HG02610 (cell line): ENCODE measurements around the gene CITED4.

Experiments
- ATAC-seq: cut with Tn5 transposase; IDR thresholded peaks from one replicate; pipeline ENCODE4 v1.9.1; 2021; ENCODE audit warnings: mild to moderate bottlenecking, moderate library complexity; ENCODE audit not compliant: unreplicated experiment

Gene CITED4

GRCh38 chr1:40856116-40856515 is 6.0 kb downstream of the CITED4 start:
- ATAC-seq, result no peak

GRCh38 chr1:40855513-40855912 is 6.7 kb downstream of the CITED4 start:
- no peak for ATAC-seq

DNA sequence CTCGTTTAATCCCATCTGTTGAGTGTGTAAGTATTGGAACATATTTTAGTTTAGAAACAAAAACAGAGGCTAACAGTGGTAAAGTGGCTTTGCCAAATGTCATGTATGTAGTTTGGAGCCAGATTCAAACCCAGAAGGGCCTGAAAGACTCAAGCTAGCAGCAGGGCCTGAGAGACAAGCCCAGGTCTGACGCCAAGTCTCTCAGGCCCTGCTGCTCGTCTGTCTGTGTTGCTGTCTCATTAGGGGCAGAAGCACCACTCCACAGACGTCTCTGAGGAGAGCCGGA is 8.3 kb downstream of the CITED4 start:
- ATAC-seq, result no peak

GRCh38 chr1:40853113-40853884 is 8.9 kb downstream of the CITED4 start:
- no peak for ATAC-seq

DNA sequence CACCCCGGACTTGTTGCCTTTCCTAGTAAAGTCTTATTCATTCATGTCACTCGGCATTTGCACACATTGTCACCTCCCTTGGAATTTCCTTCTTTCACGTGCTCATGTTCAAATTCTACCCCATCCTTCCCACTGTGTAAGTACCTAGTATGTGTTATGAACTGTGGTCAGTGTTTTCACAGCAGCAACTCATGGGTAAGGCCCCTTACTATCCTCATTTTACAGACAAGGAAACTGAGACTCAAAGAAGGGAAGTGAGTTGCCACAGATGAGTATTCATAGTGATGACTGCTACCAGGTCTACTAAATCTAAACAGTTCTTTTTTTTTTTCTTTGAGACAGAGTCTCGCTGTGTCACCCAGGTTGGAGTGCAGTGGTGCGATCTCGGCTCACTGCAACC is 10.5 kb downstream of the CITED4 start:
- ATAC-seq, result no peak

DNA sequence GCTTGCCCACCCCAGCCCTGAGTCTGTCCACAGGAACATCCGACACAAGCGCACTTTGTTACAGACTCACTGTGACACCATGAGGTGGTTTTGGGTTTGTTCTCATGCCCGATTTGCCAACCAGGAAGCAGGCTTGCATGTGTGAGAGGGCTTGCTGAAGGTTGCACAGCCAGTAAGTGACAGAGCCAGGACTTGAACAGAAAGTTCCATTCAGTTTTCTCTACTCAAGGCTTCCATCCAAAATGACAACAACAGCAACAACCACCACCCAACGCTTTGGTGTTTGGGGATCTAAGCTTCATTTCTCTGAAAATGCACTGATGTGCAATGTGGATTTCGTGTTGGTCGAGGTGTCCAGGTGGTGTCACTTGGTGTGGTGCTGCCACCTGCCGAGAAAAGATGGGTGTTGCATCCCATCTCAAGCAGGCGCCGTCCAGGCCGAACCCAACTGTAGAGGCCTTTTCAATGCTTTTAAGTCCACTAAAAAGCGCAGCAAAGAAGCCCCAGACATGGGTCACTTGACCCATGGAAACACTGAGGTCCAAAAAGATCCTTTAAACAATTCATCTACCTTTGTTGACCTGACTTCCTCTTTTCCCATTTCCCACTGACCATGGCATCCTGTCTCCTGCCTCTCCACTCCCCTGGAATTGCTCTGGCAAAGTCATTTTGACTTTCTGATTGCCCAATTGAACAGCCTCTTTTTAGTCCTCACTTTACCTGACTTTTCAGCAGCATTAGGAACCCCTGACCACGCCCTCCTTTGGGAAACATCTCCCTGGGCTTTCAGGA is 12.2 kb downstream of the CITED4 start:
- peak; percentile 49 for ATAC-seq

- ATAC-seq, result no peak
Observed at GRCh38 chr1:40848530-40849189, 13.5 kb downstream of the CITED4 start.

GRCh38 chr1:40847023-40847745 is 15.0 kb downstream of the CITED4 start:
- ATAC-seq, result no peak

DNA sequence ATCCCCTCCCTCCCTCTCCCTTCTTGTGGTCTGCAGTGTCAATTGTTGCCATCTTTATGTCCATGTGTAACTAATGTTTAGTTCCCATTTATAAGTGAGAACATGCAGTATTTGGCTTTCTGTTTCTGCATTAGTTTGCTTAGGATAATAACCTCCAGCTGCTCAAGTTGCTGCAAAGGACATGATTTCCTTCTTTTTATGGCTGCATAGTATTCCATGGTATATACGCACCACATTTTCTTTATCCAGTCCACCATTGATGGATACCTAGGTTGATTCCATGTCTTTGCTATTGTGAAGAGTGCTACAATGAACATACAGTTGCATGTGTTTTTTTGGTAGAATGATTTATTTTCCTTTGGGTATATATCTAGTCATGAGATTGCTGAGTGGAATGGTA is 16.3 kb downstream of the CITED4 start:
- no peak for ATAC-seq

DNA sequence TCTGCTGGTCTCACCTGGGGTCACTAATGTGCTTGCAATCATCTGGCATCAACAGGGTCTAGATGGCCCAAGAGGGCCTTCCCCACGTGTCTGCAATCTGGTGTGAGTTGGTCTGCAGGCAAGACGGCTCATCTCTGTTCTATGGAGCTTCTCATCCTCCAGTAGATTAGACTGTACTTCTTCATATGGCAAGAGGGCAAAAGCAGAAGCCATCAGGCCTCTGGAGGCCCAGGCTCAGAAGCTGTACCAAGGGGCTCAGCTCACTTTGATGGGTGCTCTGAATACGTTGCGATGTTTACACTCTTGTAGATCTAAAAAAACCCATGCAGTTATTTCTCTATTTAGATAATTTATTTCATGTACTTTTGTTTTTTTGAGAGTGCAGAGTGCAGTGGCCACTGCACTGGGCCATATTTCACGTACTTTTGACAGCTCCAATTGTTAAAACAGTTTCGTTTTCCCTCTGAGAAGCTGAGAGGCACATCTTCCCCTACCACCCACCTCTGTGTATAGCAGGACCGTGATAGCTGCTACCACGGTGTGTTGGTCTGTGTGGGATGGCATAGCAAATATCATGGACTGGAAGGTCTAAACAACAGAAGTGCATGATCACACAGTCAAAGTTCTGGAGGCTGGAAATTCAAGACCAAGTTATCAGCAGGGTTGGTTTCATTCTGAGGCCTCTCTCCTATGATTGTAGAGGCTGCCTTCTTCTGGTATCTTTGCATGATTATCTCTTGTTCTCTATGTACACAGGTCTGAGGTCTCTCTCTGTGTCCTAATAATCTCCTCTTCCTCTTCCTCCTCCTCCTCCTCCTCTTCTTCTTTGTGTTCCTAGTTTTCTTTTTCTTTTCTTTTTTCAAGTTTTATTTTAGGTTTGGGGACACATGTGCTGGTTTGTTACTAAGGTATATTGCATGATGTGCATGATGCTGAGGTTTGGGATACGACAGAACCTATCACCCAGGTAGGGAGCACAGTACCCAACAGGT is 17.0 kb downstream of the CITED4 start:
- ATAC-seq, result no peak

DNA sequence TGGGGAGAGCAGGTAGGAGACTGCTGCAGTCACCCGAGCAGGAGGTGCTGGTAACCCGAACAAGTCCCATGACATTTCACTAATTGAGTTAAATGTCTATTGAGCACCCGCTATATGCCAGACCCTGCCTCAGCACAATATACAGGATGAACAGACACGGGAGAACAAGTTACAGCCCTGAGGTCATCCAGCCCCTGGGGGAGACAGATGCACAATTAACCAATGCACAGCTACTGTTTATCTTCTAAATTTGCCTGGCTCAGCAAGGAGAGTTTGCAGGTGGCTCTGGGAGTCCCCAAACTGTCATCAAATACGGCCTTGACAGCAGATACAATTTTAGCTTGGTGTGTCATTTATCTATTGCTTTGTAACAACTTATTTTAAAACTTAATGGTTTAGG is 18.1 kb downstream of the CITED4 start:
- no peak for ATAC-seq

DNA sequence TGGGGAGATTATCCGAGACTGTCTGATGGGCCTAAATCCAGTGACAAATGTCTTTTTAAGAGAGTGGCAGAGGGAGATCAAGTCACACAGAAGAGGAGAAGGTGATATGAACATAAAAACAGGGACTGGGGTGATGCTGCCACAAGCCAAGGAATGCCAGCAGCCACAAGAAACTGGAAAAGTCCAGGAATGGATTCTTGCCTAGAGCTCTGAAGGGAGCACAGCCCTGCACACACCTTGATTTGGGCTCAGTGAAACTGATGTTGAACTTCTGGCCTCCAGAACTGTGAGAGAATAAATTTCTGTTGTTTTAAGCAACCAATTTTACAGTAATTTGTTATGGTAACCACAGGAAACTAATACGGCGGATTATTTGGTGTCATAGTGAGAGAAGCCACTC is 19.5 kb downstream of the CITED4 start:
- ATAC-seq, result no peak

- no peak for ATAC-seq
Observed at GRCh38 chr1:40842207-40842606, 20.0 kb downstream of the CITED4 start.

GRCh38 chr1:40841602-40842001 is 20.6 kb downstream of the CITED4 start:
- ATAC-seq, result no peak

- ATAC-seq, result no peak
Observed at GRCh38 chr1:40840526-40841323, 21.4 kb downstream of the CITED4 start.

GRCh38 chr1:40839943-40840335 is 22.2 kb downstream of the CITED4 start:
- no peak for ATAC-seq

DNA sequence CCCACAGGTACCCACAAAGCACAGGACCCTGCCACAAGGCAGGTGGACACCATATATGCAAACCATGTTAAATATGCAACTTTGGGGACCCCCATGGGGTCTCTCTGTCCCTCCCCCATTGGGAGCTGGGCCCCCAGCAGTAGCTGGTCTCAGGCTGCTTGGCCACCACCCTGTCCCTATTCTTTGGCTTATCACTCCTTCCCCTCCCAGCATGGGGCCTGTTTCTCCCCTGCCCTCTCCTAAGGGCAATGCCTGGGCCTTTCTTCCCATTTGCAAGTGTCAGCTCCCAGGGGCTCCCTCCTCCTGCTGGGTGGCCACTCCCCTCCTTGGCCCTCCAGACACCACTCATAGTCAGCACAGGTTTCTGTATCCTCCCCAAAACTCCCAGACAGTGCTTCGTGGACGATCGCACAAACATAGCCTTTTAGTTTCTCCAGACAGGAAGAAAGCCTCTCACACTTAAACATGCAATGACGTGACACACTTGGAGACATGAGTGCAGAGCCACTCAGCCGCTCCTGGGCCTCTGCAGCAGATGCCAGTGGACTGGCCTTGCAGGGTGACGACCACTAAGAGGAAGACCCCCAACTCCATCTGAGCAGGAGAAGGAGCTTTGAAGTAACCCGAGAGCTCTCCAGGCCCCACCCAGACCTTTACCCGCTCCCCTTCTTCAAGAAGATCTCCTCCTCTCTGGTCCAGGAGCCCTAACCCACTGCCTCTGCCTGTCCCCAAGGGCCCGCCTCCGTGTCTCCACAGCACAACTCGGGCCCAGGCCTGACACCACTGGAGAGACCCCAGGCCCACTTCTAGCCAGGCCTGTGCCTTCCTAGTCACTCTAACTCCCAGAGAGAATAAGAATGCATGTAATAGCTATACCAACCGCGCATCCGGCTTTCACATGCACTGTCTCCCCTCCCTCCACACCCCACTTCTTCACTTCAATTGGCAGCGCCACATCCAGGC is 22.9 kb downstream of the CITED4 start:
- ATAC-seq, result no peak
